Measurements from ENCODE around the gene MRPL21.

DNA sequence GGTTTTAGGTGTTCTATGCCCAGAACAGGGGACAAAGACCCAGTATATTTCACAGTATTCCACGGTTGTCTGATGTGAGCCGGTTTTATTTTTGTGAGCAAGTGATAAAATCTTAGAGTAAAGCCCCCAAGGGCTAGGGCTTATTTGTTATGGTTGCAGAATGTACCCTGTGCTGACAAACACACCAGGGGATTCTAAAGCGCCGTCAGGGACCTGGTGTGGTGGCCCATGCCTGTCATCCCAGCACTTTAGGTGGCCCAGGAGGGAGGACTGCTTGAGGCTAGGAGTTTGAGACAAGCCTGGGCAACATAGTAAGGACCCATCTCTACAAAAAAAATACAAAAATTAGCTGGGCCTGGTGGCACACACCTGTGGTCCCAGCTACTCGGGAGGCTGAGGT, 22.8 kb downstream of the MRPL21 start:
- no peak for TF ChIP-seq EZH2 (IDR thresholded peaks at IDR 0.05; ENCODE audit: low read length)
- TF ChIP-seq, protein P1, sequence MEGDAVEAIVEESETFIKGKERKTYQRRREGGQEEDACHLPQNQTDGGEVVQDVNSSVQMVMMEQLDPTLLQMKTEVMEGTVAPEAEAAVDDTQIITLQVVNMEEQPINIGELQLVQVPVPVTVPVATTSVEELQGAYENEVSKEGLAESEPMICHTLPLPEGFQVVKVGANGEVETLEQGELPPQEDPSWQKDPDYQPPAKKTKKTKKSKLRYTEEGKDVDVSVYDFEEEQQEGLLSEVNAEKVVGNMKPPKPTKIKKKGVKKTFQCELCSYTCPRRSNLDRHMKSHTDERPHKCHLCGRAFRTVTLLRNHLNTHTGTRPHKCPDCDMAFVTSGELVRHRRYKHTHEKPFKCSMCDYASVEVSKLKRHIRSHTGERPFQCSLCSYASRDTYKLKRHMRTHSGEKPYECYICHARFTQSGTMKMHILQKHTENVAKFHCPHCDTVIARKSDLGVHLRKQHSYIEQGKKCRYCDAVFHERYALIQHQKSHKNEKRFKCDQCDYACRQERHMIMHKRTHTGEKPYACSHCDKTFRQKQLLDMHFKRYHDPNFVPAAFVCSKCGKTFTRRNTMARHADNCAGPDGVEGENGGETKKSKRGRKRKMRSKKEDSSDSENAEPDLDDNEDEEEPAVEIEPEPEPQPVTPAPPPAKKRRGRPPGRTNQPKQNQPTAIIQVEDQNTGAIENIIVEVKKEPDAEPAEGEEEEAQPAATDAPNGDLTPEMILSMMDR (optimal IDR thresholded peaks at IDR 0.05 in 1 of 3, IDR thresholded peaks at IDR 0.05 in 1 of 3, conservative IDR thresholded peaks at IDR 0.05 in 1 of 3; ENCODE audit: extremely low read depth in 1 of 3, insufficient read depth in 2 of 3, low read length in 3 of 3) = no peak

Measured in keratinocyte (primary cell).